Keratinocyte (primary cell): ENCODE data around the gene CLMN.

Source experiments
- EZH2 ChIP-seq: IDR thresholded peaks from one replicate; pipeline ENCODE4 v1.6.1; 2012; ENCODE audit warnings: inconsistent platforms, mild to moderate bottlenecking, low read length, moderate library complexity
- TF ChIP-seq, protein P1 (sequence below), 3 experiments: IDR thresholded peaks in 1 of 3; conservative IDR thresholded peaks in 1 of 3; optimal IDR thresholded peaks in 1 of 3; 2 replicates in 2 of 3; 3 replicates in 1 of 3; pipeline versions ENCODE3 to v1.5.1; 2011; ENCODE audit warnings: low read length in 3 of 3, mild to moderate bottlenecking in 3 of 3, moderate library complexity in 2 of 3, control low read depth in 1 of 3, inconsistent platforms in 1 of 3; ENCODE audit not compliant: insufficient read depth in 2 of 3; ENCODE audit errors: extremely low read depth in 1 of 3

DNA sequence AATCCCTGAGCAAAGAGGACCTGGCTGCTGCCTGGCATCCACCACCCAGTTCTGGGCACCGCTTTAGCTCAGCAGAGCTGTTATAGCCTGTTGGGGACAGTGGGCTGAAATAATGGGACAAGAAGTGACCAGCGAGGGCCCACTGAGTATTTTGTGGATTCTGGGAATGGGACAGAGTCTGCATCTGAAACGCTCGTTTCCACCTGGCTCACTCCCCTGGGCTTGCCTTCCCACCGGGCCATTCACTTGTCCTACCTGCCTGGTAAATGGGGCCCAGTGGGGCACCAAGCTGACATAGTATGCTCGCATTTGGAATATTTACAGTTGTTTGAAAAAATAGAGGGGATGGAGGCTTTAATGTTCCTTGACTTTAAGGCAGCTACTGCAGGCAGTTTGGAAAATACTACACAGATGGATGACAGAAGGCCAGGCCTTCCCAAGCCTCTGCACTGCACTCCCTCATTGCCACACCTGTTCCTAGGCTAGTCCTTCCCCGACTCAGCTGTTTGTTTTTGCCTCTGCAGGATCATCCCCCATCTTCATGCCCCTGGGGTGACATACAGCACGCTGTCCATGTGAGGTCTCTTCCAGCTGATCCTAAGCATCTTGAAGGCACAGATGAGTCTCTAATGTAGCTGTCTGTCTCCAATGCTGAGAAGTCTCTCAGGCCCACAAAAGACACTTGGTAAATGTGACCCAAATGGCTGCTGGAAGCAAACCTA lies 101.1 kb downstream of the CLMN start:
- TF ChIP-seq, protein P1, sequence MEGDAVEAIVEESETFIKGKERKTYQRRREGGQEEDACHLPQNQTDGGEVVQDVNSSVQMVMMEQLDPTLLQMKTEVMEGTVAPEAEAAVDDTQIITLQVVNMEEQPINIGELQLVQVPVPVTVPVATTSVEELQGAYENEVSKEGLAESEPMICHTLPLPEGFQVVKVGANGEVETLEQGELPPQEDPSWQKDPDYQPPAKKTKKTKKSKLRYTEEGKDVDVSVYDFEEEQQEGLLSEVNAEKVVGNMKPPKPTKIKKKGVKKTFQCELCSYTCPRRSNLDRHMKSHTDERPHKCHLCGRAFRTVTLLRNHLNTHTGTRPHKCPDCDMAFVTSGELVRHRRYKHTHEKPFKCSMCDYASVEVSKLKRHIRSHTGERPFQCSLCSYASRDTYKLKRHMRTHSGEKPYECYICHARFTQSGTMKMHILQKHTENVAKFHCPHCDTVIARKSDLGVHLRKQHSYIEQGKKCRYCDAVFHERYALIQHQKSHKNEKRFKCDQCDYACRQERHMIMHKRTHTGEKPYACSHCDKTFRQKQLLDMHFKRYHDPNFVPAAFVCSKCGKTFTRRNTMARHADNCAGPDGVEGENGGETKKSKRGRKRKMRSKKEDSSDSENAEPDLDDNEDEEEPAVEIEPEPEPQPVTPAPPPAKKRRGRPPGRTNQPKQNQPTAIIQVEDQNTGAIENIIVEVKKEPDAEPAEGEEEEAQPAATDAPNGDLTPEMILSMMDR (optimal IDR thresholded peaks at IDR 0.05 in 1 of 3, IDR thresholded peaks at IDR 0.05 in 1 of 3, conservative IDR thresholded peaks at IDR 0.05 in 1 of 3; ENCODE audit: extremely low read depth in 1 of 3, insufficient read depth in 2 of 3, low read length in 3 of 3), result no peak
- TF ChIP-seq EZH2, result no peak
